DND-41 (cell line): ENCODE results near the gene AMDHD1.

ENCODE experiments used
- ATAC-seq: fragments of 200-7000 bp; cut with Tn5 transposase; 3 replicates; pipeline ENCODE4 v1.9.1; 2021; ENCODE audit warnings: low read depth; ENCODE audit not compliant: insufficient read depth
- DNase-seq: peaks from one replicate; pipeline ENCODE4 v3.0.0-alpha.2; 2020
- H2AFZ ChIP-seq: 2 replicates; pipeline ENCODE4 v1.6.0; 2012; ENCODE audit warnings: low read depth, low read length
- H3K27ac ChIP-seq: 2 replicates; pipeline ENCODE4 v1.5.1; 2012; ENCODE audit warnings: low read length, inconsistent platforms
- H3K27me3 ChIP-seq: fragments of 200-600 bp; sonication (generic); 2 replicates; pipeline ENCODE4 v1.6.0; 2012; ENCODE audit warnings: low read length, mild to moderate bottlenecking, inconsistent platforms; ENCODE audit not compliant: insufficient read depth, poor library complexity
- H3K36me3 ChIP-seq: 2 replicates; pipeline ENCODE4 v1.5.1; 2012; ENCODE audit warnings: low read length, inconsistent platforms; ENCODE audit not compliant: insufficient read depth
- H3K4me1 ChIP-seq: 2 replicates; pipeline ENCODE4 v1.5.1; 2012; ENCODE audit warnings: mild to moderate bottlenecking, low read length; ENCODE audit not compliant: insufficient read depth
- H3K4me2 ChIP-seq: 2 replicates; pipeline ENCODE4 v1.6.0; 2012; ENCODE audit warnings: mild to moderate bottlenecking, moderate library complexity, low read length, inconsistent platforms; ENCODE audit not compliant: insufficient read depth
- H3K4me3 ChIP-seq, 2 experiments: fragments of 200-600 bp in 1 of 2; shearing (Covaris generic) in 1 of 2; 2 replicates each; pipeline ENCODE4 v1.5.1; 2012 to 2016; ENCODE audit warnings: inconsistent platforms in 2 of 2, low read length in 2 of 2, mild to moderate bottlenecking in 2 of 2, low read depth in 1 of 2, moderate library complexity in 1 of 2
- H3K79me2 ChIP-seq: 2 replicates; pipeline ENCODE4 v1.6.0; 2012; ENCODE audit warnings: low read length, inconsistent platforms; ENCODE audit not compliant: insufficient read depth
- H3K9ac ChIP-seq: 2 replicates; pipeline ENCODE4 v1.6.0; 2012; ENCODE audit warnings: low read depth, mild to moderate bottlenecking, inconsistent platforms, low read length, moderate library complexity
- H3K9me3 ChIP-seq: 2 replicates; pipeline ENCODE4 v1.5.1; 2012; ENCODE audit warnings: low read length, moderate library complexity, mild to moderate bottlenecking, inconsistent platforms; ENCODE audit not compliant: insufficient read depth, severe bottlenecking
- H4K20me1 ChIP-seq: 2 replicates; pipeline ENCODE4 v1.6.0; 2012; ENCODE audit warnings: low read length; ENCODE audit not compliant: insufficient read depth
- CTCF ChIP-seq: IDR thresholded peaks from 2 replicates; pipeline ENCODE4 v1.5.1; 2012; ENCODE audit warnings: borderline replicate concordance, low read length, moderate library complexity, mild to moderate bottlenecking; ENCODE audit not compliant: poor library complexity, severe bottlenecking; ENCODE audit errors: extremely low read depth
- EZH2 ChIP-seq: IDR thresholded peaks from 3 replicates; pipeline ENCODE4 v1.6.1; 2012; ENCODE audit warnings: borderline replicate concordance, low read depth, mild to moderate bottlenecking, moderate library complexity, low read length, inconsistent platforms; ENCODE audit not compliant: severe bottlenecking

Gene AMDHD1

GRCh38 chr12:95998611-95999286 lies 55.6 kb downstream of the AMDHD1 start:
- Histone ChIP-seq H3K9ac (no peak overlapping the region), H3K36me3 (peaks cover 3% of the 10 kb centered on the region; the same call in 1 of the 2 replicates), H3K79me2 (no peaks in the 10 kb centered on the region), H3K4me2 (peak overlapping the region; percentile 38; the same call in 1 of the 2 replicates), H4K20me1 (no peaks in the 10 kb centered on the region), H3K27ac (no peak overlapping the region), H2AFZ (no peak overlapping the region), H3K4me1 (peaks cover 4% of the 10 kb centered on the region; the same call in 1 of the 2 replicates), H3K9me3 (no peaks in the 10 kb centered on the region), H3K27me3 (no peaks in the 10 kb centered on the region), H3K4me3 (no peak overlapping the region)
- DNase-seq (peak; percentile 59), ATAC-seq (peak; percentile 99)
- TF ChIP-seq EZH2, result no peak
- TF ChIP-seq CTCF, result peak; percentile 89

GRCh38 chr12:95999484-95999883 lies 56.4 kb downstream of the AMDHD1 start:
- TF ChIP-seq CTCF (no peak), EZH2 (no peak)
- Histone ChIP-seq H3K9ac (no peak overlapping the region), H3K79me2 (no peaks in the 10 kb centered on the region), H3K4me3 (no peak overlapping the region), H3K9me3 (no peaks in the 10 kb centered on the region), H4K20me1 (no peaks in the 10 kb centered on the region), H3K4me2 (no peak overlapping the region), H3K36me3 (peaks cover 6% of the 10 kb centered on the region; the same call in 1 of the 2 replicates), H3K27ac (no peak overlapping the region), H2AFZ (no peak overlapping the region), H3K27me3 (no peaks in the 10 kb centered on the region), H3K4me1 (peaks cover 4% of the 10 kb centered on the region; the same call in 1 of the 2 replicates)
- no peak for ATAC-seq
- DNase-seq, result no peak

GRCh38 chr12:96000858-96001257 lies 57.7 kb downstream of the AMDHD1 start:
- H2AFZ ChIP-seq, result no peak overlapping the region
- DNase-seq, result no peak

More at GRCh38 chr12:96000858-96001257, 57.7 kb downstream of the AMDHD1 start:
- Histone ChIP-seq H3K4me1 (peaks cover 4% of the 10 kb centered on the region; the same call in 1 of the 2 replicates), H3K27me3 (no peaks in the 10 kb centered on the region), H3K27ac (no peak overlapping the region), H3K9ac (no peak overlapping the region), H4K20me1 (no peaks in the 10 kb centered on the region), H3K9me3 (no peaks in the 10 kb centered on the region), H3K79me2 (no peaks in the 10 kb centered on the region), H3K4me2 (no peak overlapping the region), H3K36me3 (peaks cover 12% of the 10 kb centered on the region; the same call in 1 of the 2 replicates), H3K4me3 (no peak overlapping the region)
- ATAC-seq, result no peak
- no peak for TF ChIP-seq EZH2
- no peak for TF ChIP-seq CTCF
